ENCODE measurements around the gene SMIM33.

Gene SMIM33

GRCh38 chr5:139481122-139481533 lies 10.3 kb downstream of the SMIM33 start:
- peak overlapping the region; percentile 48; the same call in 1 of the 2 replicates for H3K27ac ChIP-seq
- TF ChIP-seq ZFX (IDR thresholded peaks at IDR 0.05) (no peak), CTCF (conservative IDR thresholded peaks at IDR 0.05) (no peak)

GRCh38 chr5:139481580-139482049 lies 10.8 kb downstream of the SMIM33 start:
- peak overlapping the region; percentile 48 for H3K27ac ChIP-seq
- TF ChIP-seq CTCF (conservative IDR thresholded peaks at IDR 0.05) (no peak), ZFX (IDR thresholded peaks at IDR 0.05) (no peak)

- peak within 1 kb of the TSS; percentile 48 for H3K27ac ChIP-seq
- no peak for TF ChIP-seq CTCF (conservative IDR thresholded peaks at IDR 0.05)
- TF ChIP-seq ZFX (IDR thresholded peaks at IDR 0.05), result no peak
Measured at GRCh38 chr5:139482050-139482889, 11.5 kb downstream of the SMIM33 start, which contains the start of gene STING1. Gene STING1, minus strand, starts transcription at chr5:139482758. Its CDS starts 1,054 bp downstream, at chr5:139481704.

- H3K27ac ChIP-seq, result peak overlapping the region; percentile 48; the same call in 1 of the 2 replicates
Measured at GRCh38 chr5:139482890-139483208, 12.0 kb downstream of the SMIM33 start.

- no peak overlapping the region for H3K27ac ChIP-seq
- no peak for TF ChIP-seq CTCF (conservative IDR thresholded peaks at IDR 0.05)
- TF ChIP-seq ZFX (IDR thresholded peaks at IDR 0.05), result no peak
Measured at GRCh38 chr5:139486201-139486600, 15.4 kb downstream of the SMIM33 start.

GRCh38 chr5:139488260-139488659 lies 17.5 kb downstream of the SMIM33 start:
- no peak overlapping the region for H3K27ac ChIP-seq
- TF ChIP-seq CTCF (conservative IDR thresholded peaks at IDR 0.05) (no peak), ZFX (IDR thresholded peaks at IDR 0.05) (no peak)

- TF ChIP-seq CTCF (conservative IDR thresholded peaks at IDR 0.05), result no peak
- no peak for TF ChIP-seq ZFX (IDR thresholded peaks at IDR 0.05)
- H3K27ac ChIP-seq, result no peak overlapping the region
Measured at GRCh38 chr5:139492700-139493192, 21.9 kb downstream of the SMIM33 start.

Data from C4-2B (cell line).